ENCODE data around the gene MBOAT1. TPM values are rescaled to one million over a fixed set of nuclear protein-coding genes. Genes with fewer than 3 reads are reported as not detected.

The MBOAT1 gene
- total and polyA plus RNA-seq, 8 donors = 2.4 to 47.2 (median 12.2) TPM

- intact Hi-C loops (cut with DNase I; ENCODE audit: low total_unique reads) = no loop called here
- no peaks in the 10 kb centered on the region for H3K27me3 ChIP-seq
- no peak overlapping the region for H3K27ac ChIP-seq
- peaks cover 0 to 6% (median 0%) of the 10 kb centered on the region in 4 donors for H3K4me1 ChIP-seq
- no peak overlapping the region for H3K4me3 ChIP-seq
- 95 to 98% (median 96%) methylated on average over 31 to 44 of the region's 44 CpGs for WGBS, 5 donors
- H3K9me3 ChIP-seq = no peaks in the 10 kb centered on the region
- TF ChIP-seq POLR2AphosphoS5 (IDR thresholded peaks at IDR 0.05) = no peak
- no peak for TF ChIP-seq CTCF (IDR thresholded peaks at IDR 0.05)
- no peak for TF ChIP-seq EP300 (IDR thresholded peaks at IDR 0.05)
- no peak for TF ChIP-seq POLR2A (IDR thresholded peaks at IDR 0.05)
- no peak for DNase-seq
- no peaks in the 10 kb centered on the region for H3K36me3 ChIP-seq
Measured at GRCh38 chr6:20233007-20233730, 20.9 kb upstream of the MBOAT1 start.

- Histone ChIP-seq H3K4me3 (no peak overlapping the region), H3K36me3 (no peaks in the 10 kb centered on the region), H3K27me3 (no peaks in the 10 kb centered on the region), H3K9me3 (no peaks in the 10 kb centered on the region), H3K27ac (no peak overlapping the region), H3K4me1 (peaks cover 0 to 6% (median 0%) of the 10 kb centered on the region in 4 donors)
- intact Hi-C loops (cut with DNase I; ENCODE audit: low total_unique reads) = no loop called here
- WGBS, 5 donors = 85 to 97% (median 88%) methylated on average over 2 of the region's 2 CpGs
- DNase-seq = no peak
- TF ChIP-seq POLR2A (IDR thresholded peaks at IDR 0.05) = no peak
- no peak for TF ChIP-seq EP300 (IDR thresholded peaks at IDR 0.05)
- TF ChIP-seq CTCF (IDR thresholded peaks at IDR 0.05) = no peak
- no peak for TF ChIP-seq POLR2AphosphoS5 (IDR thresholded peaks at IDR 0.05)
Measured at GRCh38 chr6:20232188-20232587, 19.9 kb upstream of the MBOAT1 start.

- Histone ChIP-seq H3K9me3 (no peaks in the 10 kb centered on the region), H3K27me3 (no peaks in the 10 kb centered on the region), H3K4me1 (no peaks in the 10 kb centered on the region), H3K36me3 (no peaks in the 10 kb centered on the region), H3K27ac (peak overlapping the region in 2 of 5 donors; percentile 23 to 35), H3K4me3 (no peak overlapping the region)
- 35 to 60% (median 43%) methylated on average over 4 of the region's 4 CpGs for WGBS, 5 donors
- no peak for DNase-seq
- intact Hi-C loops (cut with DNase I; ENCODE audit: low total_unique reads) = no loop called here
- no peak for TF ChIP-seq EP300 (IDR thresholded peaks at IDR 0.05)
- TF ChIP-seq POLR2AphosphoS5 (IDR thresholded peaks at IDR 0.05) = peak in 2 of 3 donors; percentile 67 to 75
Measured at GRCh38 chr6:20230401-20231119, 18.3 kb upstream of the MBOAT1 start.

GRCh38 chr6:20229881-20230280 lies 17.6 kb upstream of the MBOAT1 start:
- DNase-seq = no peak
- Histone ChIP-seq H3K4me3 (no peak overlapping the region), H3K27me3 (no peaks in the 10 kb centered on the region), H3K27ac (peak overlapping the region in 1 of 5 donors; percentile 35), H3K9me3 (no peaks in the 10 kb centered on the region), H3K36me3 (no peaks in the 10 kb centered on the region), H3K4me1 (no peaks in the 10 kb centered on the region)
- WGBS, 5 donors = 93 to 95% (median 95%) methylated on average over 4 of the region's 4 CpGs
- TF ChIP-seq CTCF (IDR thresholded peaks at IDR 0.05) (no peak), POLR2A (IDR thresholded peaks at IDR 0.05) (no peak), EP300 (IDR thresholded peaks at IDR 0.05) (no peak), POLR2AphosphoS5 (IDR thresholded peaks at IDR 0.05) (no peak)
- intact Hi-C loops (cut with DNase I; ENCODE audit: low total_unique reads) = no loop called here

Measured in stomach (tissue), 9 donors.